Caki2 (cell line): ENCODE measurements around the gene PRRT2. TPM values are rescaled to one million over a fixed set of nuclear protein-coding genes. Genes with fewer than 3 reads are reported as not detected.

ENCODE experiments used
- DNase-seq: peaks from one replicate; pipeline ENCODE4 v3.0.0-alpha.2; 2015; ENCODE audit warnings: low read depth
- in situ Hi-C: cut with HindIII; loops from 2 replicates; pipeline ENCODE4 v1.10.0; 2016; ENCODE audit warnings: low sequenced_read_pairs, low pct_unique_long_range_greater_than_20kb, mixed read lengths
- total RNA-seq: library from RNA; depleted of rRNA; stranded (reverse); fragments of >200 nt; shearing (Covaris generic); gene quantifications from 2 replicates; pipeline ENCODE4 v1.2.3, GENCODE V29; 2014; ENCODE audit warnings: low replicate concordance; rRNA removed

The PRRT2 gene
- total RNA-seq, 1 experiment from 2014 or later = not detected

DNA sequence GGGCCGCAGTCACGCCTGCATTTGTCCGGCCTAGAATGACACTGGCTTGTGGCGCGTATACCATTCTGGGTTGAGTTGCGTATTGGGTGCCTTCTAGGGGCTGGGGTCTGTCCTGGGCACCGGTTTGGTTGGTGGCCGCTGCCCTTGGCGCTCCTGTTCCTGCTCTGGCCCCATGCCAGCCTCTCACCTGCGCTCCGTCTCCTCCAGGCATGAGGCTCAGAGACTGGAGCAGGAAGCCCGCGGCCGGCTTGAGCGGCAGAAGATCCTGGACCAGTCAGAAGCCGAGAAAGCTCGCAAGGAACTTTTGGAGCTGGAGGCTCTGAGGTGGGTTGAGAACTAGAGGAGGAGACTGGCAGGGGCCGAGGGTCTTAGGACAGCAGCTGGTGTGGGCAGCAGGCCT, 33.7 kb downstream of the PRRT2 start:
- in situ Hi-C loops = no loop called here
- no peak for DNase-seq

DNA sequence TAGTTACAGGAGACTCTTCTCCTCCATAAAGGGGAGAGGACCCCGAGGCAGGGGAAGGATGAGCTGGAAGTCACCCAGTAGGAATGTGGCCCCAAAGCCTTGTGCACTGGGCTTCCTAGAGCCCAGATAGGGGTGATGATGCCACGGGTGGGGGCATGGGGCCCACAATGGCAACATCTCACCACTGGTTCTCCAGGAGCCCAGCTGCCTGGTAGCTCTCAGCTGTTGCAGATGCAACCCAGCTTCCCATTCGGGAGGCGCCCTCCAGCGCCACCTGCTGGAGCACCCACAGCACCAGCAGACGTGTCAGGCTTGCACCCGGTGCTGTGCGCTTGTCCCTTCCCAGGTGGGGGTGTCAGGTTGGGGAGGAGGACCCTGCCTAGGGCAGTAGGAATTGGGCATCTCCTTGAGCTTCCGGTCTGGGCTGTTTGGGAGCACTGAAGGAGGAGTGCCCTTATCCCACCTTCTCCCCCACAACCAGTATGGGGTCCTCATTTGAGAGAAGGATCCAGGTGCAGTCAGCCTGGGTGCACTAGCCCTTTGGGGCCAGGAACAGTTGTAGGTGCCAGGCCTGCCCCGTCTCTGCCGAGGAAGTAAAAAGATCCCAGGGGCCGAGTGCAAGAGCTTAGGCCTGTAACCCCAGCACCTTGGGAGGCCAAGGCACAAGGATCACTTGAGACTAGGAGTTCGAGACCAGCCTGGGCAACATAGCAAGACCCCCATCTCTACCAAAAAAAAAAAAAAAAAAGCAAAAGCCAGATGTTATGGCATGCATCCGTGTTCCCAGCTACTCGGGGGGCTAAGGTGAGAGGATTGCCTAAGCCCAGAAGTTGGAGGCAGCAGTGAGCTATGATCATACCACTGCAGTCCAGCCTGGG, 36.7 kb downstream of the PRRT2 start:
- DNase-seq = peak; percentile 46
- in situ Hi-C loops = no loop called here

DNA sequence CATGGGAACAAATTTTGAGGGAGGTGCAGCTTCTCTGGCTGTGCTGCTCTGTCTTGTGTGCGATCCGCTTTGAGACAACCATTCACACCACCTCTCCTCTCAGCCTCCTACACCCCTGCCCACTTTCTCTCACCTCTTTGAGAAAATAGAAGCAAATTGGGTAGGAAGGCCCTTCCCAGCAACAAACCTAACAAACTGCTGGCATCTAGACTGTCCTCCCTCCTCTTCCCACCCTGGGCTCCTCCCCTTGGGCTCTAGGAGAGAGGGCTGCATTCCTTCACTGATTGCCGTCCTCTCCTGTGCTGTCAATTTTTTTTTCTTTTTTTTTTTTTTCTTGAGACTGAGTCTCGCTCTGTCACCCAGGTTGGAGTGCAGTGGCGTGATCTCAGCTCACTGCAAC, 37.5 kb downstream of the PRRT2 start:
- peak; percentile 72 for DNase-seq
- in situ Hi-C loops = no loop called here

DNA sequence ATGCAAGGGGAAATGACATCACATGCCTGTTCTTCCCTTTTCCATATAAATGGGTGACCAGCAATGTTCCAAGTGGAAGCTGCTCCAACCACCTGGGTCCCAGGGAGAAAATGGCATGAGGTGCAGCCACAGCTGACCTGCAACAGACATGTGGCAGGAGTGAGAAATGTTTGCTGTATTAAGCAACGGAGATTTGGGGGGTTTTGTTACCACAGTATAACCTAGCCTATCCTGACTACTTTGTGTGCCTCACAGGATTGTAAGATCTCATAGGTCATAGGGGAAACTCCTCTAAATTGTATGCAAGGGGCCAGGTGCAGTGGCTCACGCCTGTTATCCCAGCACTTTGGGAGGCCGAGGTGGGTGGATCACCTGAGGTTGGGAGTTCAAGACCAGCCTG, 39.0 kb downstream of the PRRT2 start:
- no peak for DNase-seq
- in situ Hi-C loops = no loop called here

DNA sequence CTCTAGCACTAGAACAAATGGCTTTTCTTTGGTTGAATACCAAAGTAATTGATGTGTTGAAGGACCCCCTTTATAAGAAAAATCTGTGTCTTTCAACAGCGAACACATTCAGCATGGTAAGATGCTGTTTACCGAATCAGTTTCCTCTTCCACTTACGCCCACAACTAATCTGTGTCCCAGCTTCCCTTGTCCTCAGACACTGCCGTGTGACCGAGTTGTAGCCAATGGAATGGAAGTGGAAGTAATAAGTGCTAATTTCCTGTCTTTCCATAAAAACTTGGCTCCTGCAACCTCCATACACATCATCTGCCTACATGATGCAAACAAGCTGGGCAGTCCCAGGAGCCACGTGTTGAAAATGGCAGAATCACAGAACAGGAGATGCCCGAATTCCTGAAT, 40.7 kb downstream of the PRRT2 start:
- in situ Hi-C loops = no loop called here
- DNase-seq = no peak

DNA sequence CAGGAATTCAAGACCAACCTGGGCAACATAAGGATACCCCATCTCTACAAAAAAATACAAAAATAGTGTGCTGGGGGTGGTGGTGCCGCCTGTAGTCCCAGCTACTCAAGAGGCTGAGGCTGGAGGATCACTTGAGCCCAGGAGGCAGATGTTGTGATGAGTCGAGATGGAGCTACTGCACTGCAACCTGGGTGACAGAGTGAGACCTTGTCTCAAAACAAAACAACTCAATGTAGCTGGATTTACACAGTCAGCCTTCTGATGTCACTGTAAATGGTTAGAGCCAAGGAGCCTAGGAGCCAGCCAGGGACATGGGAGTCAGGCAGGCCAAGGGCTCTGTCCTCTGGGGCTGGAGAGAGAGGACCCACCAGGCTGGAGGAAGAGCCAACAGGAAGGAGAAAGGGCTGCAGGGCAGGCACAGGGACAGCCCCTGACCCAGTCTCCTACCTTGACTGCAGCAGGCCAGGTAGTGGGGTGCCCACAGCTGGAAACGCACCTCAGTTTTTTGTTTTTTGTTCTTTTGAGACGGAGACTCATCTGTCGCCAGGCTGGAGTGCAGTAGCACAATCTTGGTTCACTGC, 42.6 kb downstream of the PRRT2 start:
- DNase-seq = no peak
- in situ Hi-C loops = no loop called here

DNA sequence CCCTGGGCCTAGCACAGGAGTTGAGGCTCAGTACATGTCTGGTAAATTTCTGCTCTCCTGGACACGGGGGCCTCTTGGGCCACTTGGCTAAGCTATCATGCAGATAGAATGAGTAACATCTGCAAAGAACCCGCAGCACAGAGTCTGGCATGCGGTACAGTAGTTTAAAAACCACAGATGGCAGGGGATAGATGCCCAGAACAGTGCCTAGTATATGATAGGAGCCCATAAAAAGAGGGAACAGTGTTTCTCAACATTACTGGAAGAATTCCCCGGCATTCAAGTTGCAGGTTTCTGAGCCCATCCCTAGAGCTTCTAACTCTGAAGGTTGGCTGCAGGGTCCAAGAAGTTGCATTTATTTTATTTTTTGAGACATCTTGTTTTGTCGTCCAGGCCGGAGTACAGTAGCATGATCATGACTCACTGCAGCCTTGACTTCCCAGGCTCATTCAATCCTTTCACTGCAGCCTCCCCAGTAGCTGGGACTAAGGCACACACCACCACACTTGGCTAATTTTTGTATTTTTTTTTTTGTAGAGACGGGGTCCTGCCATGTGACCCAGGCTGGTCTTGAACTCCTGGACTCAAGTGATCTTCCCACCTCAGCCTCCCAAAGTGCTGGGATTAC, 45.3 kb downstream of the PRRT2 start:
- no peak for DNase-seq
- in situ Hi-C loops = no loop called here

DNA sequence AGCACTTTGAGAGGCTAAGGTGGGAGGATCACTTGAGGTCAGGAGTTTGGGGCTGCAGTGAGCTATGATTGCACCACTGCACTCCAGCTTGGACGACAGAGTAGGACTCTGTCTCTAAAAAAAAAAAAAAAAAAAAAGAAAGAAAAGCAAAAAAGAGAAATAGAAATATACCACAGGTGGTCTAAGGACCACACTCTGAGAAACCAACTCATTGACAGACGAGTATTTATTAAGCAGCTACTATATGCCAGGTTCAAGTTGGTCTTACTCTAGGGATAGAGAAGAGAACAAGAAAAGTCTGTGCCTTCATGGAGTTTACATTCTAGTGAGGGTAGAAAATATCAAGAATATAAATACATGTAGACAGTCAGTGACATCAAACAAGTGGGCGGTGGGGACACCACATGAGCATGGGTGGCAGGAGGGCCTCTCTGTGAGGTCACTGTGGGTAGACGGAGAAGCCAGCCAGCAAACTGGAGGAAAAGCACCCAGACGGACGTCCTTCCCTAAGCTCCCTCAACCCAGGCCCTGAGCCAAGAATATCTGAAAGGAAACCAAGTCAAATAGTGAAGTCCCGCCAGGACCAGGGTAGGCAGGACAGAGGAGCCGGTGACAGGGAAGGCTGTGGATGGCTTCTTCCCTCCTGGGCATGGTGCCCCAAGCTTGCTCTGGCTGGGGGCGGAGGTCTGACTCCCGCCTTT, 46.3 kb downstream of the PRRT2 start:
- in situ Hi-C loops = no loop called here
- DNase-seq = no peak

DNA sequence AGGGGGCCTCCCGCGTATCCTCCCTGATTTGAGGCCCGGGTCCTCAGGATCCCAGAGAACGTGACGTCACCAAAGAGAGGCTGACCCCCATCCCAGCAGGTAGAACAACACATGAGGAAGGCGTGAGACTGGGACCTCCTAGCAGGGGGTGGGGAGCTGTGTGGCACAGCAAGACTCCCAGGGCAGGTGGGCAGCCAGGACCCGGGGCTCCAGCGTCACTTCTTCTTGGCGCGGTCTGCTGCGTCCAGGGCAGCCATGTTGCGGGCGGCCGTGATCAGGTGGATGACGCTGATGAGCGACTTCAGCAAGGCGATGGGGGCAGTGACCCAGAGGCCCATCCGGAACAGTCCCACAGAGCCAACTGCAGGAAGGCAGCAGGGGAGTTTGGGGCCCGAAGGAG, 47.0 kb downstream of the PRRT2 start:
- no peak for DNase-seq
- in situ Hi-C loops = no loop called here

DNA sequence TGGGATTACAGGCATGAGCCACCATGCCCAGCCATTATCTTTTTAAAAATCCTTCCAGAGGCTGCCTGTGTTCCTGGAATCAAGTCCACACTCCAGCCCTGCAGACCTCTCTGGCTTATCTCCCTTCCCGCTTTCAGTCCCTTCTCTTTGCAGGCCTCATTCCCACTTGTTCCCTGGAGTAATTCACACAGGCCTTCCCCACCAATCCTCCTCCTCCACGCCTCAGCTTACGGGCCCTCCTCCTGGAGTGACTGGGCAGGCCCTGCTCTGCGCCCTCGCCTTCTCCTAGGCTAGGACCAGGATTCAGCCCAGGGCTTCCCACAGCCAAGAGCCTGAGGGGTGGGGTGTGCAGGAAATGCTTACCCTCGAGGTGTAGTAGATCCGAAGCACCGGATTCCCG, 48.2 kb downstream of the PRRT2 start:
- DNase-seq = no peak
- in situ Hi-C loops = no loop called here

DNA sequence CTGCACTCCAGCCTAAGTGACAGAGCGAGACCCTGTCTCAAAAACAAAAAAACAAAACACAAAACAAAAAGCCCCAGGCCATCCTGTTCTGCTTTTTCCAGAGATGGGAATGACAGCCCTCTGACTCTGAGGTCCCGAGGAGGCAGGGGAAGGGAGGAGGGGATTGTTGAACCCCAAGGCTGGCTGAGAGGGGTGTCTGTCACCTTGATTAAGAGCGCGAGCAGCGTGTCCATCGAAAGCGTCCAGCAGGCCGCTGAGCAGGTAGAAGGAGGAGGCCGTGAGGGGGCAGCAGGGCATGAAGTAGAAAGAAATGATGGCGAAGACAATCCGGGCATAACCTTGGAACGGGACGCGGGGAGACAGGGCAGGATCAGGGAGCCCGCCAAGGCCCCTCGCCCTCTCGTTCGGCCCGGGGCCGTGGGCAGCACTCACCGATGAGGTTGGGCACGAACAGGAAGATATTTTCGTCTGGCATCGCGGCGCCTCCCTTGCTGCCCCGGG, 50.4 kb downstream of the PRRT2 start:
- in situ Hi-C loops = no loop called here
- DNase-seq = peak; percentile 55

DNA sequence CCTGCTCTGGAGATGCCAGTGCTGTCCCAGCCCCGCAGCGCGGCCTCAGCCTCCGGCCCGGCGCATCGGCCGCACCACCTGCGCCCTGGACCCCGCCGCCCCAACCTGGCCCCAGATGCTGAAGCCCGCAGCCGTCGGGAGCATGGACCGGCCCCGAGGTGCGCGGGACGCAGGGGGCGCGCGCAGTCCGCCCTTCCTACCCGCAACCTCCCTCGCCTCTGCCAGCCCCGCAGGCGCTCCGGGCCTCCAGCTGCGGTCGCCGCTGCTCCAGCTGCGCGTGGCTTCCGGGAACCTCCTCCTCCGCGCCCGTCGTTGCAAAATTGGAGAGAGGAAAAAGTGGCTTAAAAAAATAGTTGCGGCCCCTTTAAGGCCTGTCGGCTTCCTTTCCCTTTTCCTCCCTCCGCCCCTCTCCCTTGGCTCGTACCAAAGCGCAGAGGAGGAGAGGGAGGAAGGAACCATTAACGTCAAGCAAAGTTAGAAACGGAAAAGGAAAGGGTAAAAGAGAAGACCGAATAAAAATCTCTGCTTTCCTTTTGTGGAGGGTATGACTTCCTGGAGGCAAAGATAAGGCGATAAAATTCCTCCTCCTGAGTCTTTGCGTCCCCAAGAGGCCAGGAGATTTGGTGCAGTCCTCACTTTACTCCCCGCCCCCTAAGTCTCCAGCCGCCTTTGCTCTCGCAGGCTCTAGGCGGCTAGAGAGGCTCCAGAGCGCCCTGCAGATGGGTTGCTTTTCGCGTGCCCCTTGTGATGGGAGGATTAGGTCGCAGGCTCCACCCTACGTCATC, 51.1 kb downstream of the PRRT2 start, which contains the start of gene CDIPT:
Gene CDIPT (minus strand): TSS at position 343 of the 785 bp plus-strand sequence. CDS start 369 bp downstream, outside the sequence.
- peak; percentile 98 for DNase-seq
- in situ Hi-C loops = no loop called here

DNA sequence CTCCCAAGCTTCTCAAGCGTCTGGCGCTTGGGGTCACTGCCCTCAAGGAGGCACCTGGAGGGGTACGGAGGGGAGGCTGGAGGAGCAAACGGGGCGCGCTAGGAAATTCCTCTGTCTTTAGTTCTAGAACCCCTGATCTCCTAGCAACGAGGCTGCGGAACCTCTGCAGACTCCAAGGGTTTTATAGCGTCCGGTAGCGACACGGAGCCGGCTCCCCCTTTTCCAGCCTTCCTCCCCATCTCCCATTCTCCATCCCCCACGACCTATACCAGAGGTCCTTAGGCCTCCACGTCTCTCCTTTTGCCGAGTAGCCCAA, 51.6 kb downstream of the PRRT2 start:
- in situ Hi-C loops = no loop called here
- DNase-seq = no peak

DNA sequence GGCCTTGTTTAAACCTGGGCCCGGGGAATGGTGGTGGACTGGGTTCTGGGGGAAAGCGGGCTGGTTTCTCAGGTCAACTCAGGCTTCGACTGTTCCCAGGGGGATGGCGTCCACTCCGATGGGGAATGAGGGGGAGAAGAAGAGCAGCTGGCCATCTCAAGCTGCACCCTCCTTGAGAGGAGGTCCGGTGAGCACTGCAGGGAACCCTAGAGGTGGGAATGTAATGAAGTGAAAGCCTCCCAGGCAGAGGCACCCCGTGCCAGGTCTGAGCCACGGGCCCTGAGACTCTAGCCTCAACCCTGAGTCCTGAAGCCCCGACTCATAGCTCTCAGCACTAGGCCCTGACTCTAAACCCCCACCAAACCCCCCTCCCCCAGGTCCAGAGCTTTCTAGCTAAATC, 52.2 kb downstream of the PRRT2 start:
- no peak for DNase-seq
- in situ Hi-C loops = no loop called here

Other genes with a start within 250 kb of the PRRT2 start
- gene SPN, start 148.9 kb upstream of the PRRT2 start, total RNA-seq = not detected in 2 replicates
- gene QPRT, start 133.0 kb upstream of the PRRT2 start, total RNA-seq = 57.5 and 101 TPM in 2 replicates
- not detected in 2 replicates for gene C16orf54, start 66.2 kb upstream of the PRRT2 start, total RNA-seq
- gene ZG16, start 33.9 kb upstream of the PRRT2 start, total RNA-seq = not detected in 2 replicates
- 168 and 188 TPM in 2 replicates for gene KIF22, start 21.4 kb upstream of the PRRT2 start, total RNA-seq
- gene MAZ, start 5.7 kb upstream of the PRRT2 start, total RNA-seq = 339 and 403 TPM in 2 replicates
- gene PAGR1, start 4.0 kb downstream of the PRRT2 start, total RNA-seq = 117 and 122 TPM in 2 replicates
- gene MVP, start 8.3 kb downstream of the PRRT2 start, total RNA-seq = 282 and 291 TPM in 2 replicates
- gene CDIPT, start 51.0 kb downstream of the PRRT2 start, total RNA-seq = 92.6 and 130 TPM in 2 replicates
- 50.1 and 68.9 TPM in 2 replicates for gene SEZ6L2, start 87.4 kb downstream of the PRRT2 start, total RNA-seq
- 53.6 and 71.5 TPM in 2 replicates for gene ASPHD1, start 88.3 kb downstream of the PRRT2 start, total RNA-seq
- gene KCTD13, start 114.0 kb downstream of the PRRT2 start, total RNA-seq = 9.8 and 29.1 TPM in 2 replicates
- 129 and 252 TPM in 2 replicates for gene TMEM219, start 149.9 kb downstream of the PRRT2 start, total RNA-seq
- 57.0 and 75.8 TPM in 2 replicates for gene TAOK2, start 161.7 kb downstream of the PRRT2 start, total RNA-seq
- gene HIRIP3, start 183.4 kb downstream of the PRRT2 start, total RNA-seq = 8.2 and 21.6 TPM in 2 replicates
- 131 and 229 TPM in 2 replicates for gene INO80E, start 184.0 kb downstream of the PRRT2 start, total RNA-seq
- gene DOC2A, start 198.8 kb downstream of the PRRT2 start, total RNA-seq = 1.2 and 1.7 TPM in 2 replicates
- not detected in 2 replicates for gene C16orf92, start 211.0 kb downstream of the PRRT2 start, total RNA-seq
- gene TLCD3B, start 219.1 kb downstream of the PRRT2 start, total RNA-seq = 1.4 and 3.4 TPM in 2 replicates